Measurements from ENCODE around the gene USP34.
"Not testable (repeated sequence)": the region's sequence is repeated elsewhere in the genome, so short reads cannot be mapped to it uniquely, and the experiment has no call there.

Gene USP34

GRCh38 chr2:61181382-61182058 lies 289.4 kb downstream of the USP34 start:
- no peak for DNase-seq

DNA sequence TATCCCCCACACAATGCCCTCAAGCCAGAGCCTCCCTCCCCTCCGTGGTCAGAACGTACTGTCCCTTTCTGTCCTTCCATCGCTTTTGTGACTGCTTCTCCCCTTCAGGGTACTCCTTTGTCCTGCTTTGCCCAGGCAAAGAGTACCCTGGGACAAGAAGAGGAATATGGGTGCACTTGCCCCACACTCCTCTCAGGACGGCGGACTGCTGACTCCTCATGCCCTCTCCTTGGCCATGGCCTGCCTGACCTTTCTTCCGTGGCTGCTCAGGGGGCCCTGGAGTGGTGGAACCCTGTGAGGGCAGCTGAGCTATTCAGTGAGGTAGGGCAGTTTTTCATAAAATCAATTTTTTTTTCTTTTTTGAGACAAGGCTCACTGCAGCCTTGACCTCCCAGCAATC lies 290.2 kb downstream of the USP34 start:
- no peak for DNase-seq

- no peak for DNase-seq
Measured at GRCh38 chr2:61179701-61180639, 290.9 kb downstream of the USP34 start.

GRCh38 chr2:61178603-61179545 lies 292.0 kb downstream of the USP34 start:
- no peak for DNase-seq

GRCh38 chr2:61177727-61178549 lies 292.9 kb downstream of the USP34 start:
- DNase-seq = peak; percentile 33

DNA sequence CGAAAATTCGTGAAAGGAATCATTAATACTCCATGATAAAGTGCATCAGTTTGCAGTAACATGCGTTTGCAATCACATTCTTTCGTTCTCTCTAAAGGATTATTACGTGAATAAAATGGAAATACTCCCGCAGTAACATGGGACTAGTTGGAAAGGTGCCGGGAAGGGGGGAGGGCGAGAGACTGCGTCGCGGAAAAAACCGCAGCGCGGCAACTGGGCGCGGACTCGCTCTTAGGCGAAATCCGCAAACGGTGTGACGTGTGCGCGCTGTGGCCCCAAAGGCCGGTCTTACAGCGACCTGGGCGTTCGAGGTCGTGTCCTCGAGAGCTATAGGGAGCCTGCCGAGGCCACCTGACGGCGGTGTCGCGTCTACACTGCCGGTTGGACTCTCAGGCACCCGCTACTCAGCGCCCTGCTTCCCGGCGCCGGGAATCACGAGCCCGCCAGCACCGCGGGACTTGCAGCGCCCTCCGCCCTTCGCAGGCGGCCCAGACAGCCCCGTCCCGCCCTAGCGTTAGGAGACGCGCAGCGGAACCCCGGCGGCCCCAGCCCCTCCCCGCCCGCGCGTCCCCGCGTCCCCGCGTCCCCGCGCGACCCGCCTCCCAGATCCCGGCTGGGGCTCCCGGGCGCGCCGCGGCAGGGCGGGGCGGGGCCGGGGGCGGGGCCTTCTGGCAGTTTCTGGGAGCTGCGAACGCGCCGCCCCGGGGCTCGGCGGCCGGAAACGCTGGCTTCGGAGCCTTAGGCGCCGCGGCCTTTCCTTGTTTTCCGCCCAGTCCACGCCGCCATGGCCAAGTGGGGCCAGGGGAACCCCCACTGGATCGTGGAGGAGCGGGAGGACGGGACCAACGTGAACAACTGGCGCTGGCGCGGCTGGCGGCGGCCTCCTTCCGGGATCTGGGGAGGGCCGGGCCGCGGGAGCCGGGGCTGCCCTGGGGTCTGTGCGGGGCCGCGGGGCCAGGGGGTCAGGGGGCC lies 293.8 kb downstream of the USP34 start:
- peak; percentile 88 for DNase-seq

DNA sequence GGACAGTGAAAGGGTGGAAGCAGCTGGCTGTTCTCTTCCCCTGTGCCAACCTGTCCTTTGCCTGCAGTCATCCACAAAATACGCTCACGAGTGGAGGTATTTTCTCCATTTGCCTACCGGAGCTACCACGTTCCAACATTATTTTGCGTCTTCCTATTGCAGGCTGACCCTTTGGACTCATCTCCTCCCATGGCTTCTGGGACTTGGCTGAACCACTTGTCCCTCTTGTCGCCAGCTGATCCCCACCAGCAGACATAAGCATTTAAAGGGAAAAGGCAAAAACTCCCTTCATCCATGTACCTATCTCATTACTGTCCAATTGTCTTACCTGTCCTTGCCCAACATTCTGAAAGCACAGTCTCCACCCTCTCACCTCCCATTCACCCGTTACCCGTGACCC lies 295.9 kb downstream of the USP34 start:
- DNase-seq = no peak

GRCh38 chr2:61173116-61173515 lies 297.8 kb downstream of the USP34 start:
- no peak for DNase-seq

GRCh38 chr2:61172671-61173070 lies 298.2 kb downstream of the USP34 start:
- DNase-seq = no peak

DNA sequence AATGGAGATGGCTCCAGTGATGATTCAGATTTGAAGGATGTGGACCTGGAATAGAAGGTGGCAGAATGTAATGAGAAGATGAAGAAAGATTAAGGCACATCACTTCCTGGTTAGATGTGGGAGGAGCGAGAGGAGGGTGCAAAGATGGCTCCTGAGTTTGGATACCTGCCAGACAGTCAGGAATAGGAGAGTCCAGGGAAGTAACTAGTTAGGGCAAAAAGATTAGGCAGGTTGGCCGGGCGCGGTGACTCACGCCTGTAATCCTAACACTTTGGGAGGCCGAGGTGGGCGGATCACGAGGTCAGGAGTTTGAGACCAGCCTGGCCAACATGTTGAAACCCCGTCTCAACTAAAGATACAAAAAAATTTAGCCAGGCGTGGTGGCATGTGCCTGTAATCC lies 303.3 kb downstream of the USP34 start:
- no peak for DNase-seq

GRCh38 chr2:61165946-61166345 lies 304.9 kb downstream of the USP34 start:
- no peak for DNase-seq

DNA sequence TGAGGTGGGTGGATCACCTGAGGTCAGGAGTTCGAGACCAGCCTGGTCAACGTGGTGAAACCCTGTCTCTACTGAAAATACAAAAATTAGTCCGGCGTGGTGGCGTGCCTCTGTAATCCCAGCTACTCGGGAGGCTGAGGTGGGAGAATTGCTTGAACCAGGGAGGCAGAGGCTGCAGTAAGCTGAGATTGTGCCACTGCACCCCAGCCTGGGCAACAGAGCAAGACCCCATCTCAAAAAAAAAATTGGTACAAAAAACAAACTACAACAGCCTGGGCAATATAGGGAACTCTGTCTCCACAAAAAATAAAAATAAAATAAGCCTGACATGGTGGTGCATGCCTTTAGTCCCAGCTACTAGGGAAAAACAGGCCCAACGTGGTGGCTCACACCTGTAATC lies 305.8 kb downstream of the USP34 start:
- not testable (repeated sequence) for DNase-seq

DNA sequence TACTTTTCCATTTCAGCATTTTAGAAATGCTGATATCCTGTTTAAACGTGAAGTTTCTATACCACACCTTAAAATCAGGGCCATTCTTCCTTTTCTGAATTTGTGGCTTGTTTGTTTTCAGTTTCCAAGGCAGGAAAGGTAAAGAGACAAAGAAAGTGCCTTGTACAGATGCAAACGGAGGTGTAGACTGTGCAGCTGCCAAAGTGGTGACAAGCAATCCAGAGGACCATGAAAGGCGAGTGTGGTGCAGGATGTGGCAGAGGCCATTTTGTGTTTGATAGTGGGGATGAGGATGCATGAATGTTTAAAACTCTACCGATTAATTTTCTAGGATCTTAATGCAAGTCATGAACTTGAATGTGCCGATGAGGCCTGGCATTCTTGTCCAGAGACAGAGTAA lies 308.2 kb downstream of the USP34 start:
- DNase-seq = no peak

- DNase-seq = no peak
Measured at GRCh38 chr2:61161888-61162287, 309.0 kb downstream of the USP34 start, which contains the start of gene C2orf74. Gene C2orf74 (plus strand): TSS chr2:61162188. CDS start chr2:61162515, 327 bp downstream.

GRCh38 chr2:61158356-61158955 lies 312.4 kb downstream of the USP34 start:
- no peak for DNase-seq

GRCh38 chr2:61157371-61158003 lies 313.4 kb downstream of the USP34 start:
- DNase-seq = no peak

- DNase-seq = no peak
Measured at GRCh38 chr2:61151436-61151835, 319.5 kb downstream of the USP34 start.

DNA sequence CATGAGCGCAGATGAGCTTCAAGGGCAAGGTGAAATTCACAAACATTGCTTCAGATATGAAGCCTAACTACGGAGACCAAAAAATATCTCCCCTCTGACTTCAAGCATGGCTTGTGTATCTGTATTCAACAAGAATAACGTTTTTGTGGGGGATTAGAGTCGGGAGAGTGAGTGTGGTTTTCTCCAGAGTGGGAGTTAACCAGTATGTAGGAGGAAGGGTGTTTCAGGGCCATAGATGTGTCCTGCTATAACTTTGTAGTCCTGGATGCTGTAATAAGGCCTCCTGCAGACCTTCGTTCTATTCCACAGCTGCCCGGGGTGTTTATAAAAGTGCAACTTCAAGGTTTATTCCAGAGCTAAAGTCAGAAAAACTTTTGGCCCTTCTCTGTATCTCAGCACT lies 321.8 kb downstream of the USP34 start:
- DNase-seq = no peak

DNA sequence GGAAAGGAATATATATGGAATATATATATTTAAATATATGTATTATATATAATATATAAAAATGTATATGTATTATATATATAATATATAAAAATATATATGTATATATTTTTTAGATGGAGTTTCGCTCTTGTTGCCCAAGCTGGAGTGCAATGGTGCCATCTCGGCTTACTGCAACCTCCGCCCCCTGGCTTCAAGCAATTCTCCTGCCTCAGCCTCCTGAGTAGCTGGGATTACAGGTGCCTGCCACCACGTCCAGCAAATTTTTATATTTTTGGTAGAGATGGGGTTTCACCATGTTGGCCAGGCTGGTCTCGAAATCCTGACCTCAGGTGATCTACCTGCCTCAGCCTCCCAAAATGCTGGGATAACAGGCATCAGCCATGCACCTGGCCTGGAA lies 322.8 kb downstream of the USP34 start:
- DNase-seq = not testable (repeated sequence)

DNA sequence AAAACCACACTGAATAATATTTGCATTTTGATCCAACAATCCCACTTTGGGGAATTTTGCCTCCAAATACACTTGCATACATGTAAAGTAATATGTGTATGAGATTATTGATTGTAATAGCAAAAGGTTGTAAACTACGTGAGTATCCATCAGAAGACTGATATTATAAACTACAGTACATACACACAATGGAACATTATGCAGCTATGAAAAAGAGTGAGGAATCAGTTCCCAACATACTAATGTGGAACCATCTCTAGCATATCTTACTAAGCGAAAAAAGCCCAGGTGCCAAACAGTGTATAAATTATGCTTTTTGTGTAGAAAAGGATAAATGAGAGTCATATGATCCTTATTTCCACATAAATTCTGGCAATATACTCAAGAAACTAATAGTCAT lies 324.9 kb downstream of the USP34 start:
- DNase-seq = no peak

Data from effector CD8-positive, alpha-beta T cell (primary cell).